ENCODE results near the gene MORF4L2. TPM values are rescaled to one million over a fixed set of nuclear protein-coding genes. Genes with fewer than 3 reads are reported as not detected.

The MORF4L2 gene
- total RNA-seq, 1 experiment from 2014 or later, result 834 TPM

DNA sequence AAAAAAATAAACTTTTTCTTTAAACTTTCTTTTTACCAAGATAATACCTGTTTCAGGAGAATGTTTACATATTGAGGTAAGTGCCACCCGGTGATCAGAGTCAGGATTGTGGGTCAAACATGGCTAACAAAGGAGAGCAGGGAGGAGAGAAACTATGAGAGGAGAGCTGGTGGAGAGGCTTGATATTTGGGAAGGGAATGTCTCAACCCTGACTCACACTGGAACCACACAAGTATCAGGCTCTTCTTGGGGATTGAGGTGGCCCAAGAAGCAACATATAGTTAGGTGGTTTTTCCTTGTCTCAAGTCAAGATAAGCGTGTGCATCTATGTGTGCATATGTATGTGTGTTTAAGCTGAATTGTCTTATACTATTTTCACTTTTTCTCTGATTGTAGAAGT lies 51.1 kb downstream of the MORF4L2 start:
- peak; percentile 7 for DNase-seq (ENCODE audit: low read depth)

DNA sequence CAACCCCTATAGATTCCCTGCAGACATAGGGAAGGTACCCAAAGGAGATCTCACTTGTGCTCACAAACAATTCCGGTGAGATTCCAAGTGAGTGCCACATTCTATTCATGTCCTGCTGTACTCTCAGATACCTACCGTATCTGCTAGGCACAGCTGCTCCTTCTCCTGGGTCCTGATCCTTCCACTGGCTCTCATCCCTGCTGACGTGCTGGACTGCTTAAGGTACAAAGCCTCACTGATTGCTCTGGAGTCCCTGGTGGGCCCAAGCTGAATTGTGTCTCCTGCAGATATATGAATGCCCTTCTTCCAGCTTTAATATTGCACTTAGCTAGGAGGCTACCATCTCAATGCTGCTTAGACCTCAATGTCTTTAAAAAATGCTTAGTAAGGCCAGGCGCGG lies 55.4 kb downstream of the MORF4L2 start:
- no peak for DNase-seq (ENCODE audit: low read depth)

DNA sequence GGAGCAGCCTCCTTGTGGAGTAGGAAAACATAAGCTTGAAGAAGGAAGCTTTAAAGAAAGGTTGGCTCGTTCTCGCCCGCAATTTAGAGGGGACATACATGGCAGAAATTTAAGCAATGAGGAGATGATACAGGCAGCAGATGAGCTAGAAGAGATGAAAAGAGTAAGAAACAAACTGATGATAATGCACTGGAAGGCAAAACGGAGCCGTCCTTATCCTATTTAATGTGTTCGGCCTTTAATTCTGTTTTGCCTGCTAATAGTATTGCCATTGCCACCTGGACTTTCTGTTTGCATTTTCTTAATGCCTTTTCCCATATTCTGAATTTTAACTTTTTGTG lies 56.4 kb downstream of the MORF4L2 start:
- DNase-seq (ENCODE audit: low read depth), result no peak

DNA sequence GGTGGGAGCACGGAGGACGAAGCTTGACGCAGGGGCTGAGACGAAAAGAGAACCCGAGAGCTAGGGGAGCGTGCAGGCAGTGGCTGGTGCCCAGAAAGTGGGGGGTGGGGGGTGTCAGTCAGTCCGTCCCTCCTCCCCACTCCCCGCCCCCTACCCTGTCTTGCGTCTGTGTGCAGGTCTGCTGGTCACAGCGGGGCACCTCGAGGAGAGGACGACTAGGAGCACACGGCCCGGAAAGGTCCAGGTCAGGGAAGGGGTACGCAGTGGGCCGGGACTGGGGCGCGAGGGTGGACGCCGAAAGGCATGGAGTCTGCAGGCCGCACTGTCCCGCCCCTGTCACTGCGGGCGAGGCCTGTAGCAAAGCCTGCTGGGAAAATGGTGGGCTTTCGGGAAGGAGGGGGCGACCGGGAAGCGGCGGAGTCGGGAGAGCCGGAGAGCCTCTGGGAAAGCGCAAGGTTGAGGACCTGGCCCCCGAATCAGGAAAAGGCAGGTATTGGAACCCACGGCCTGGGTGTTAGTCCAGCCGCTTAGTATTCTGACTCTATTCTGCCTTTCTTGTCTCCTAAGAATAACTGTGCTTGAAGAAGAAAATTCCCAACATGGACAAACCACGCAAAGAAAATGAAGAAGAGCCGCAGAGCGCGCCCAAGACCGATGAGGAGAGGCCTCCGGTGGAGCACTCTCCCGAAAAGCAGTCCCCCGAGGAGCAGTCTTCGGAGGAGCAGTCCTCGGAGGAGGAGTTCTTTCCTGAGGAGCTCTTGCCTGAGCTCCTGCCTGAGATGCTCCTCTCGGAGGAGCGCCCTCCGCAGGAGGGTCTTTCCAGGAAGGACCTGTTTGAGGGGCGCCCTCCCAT lies 57.0 kb downstream of the MORF4L2 start:
- DNase-seq (ENCODE audit: low read depth), result peak; percentile 63

DNA sequence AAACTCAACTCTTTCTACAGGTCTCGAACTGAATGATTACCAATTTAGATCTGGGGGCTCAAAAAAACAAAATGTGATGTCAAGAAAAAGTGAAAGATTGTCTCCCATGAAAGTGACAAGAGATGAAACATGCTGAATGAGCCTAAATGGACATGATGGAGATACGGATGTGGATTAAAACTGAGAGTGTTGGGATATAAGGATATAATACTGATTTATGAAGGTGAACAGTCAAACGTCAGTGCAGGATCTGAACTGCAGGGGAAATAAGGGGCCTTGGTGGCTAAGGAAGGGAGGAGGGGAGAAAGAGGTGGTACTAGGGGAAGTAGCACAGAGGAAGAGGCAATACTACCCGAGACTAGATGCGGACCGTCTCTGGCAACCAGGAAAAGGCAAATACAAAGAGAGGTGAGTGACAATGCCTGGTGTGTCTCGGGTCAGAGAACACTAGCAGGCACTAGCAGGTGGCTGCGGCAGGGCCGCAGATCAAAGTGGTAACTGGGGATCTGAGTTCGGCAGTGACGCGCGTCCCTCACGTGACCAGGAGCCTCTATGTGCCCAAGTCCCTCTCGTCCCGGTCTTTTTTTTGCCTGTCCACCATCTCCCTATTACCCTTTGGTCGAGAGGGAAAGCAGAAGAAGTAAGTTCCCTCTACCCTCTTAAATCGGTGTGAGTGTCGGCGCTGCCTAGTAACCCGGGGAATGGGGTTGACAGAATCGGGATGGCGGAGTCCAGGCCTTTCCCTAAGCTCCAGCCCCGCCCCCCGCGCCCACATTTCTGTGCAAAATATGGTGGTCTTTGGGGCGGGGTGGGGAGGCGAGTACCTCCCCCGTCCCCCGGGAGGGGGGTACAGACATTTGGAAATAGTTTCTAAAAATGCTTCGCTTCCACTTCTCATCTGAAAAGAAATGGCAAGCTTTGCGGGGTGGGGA lies 57.8 kb downstream of the MORF4L2 start, which contains the start of gene TCEAL1:
TSS of gene TCEAL1 (plus strand) at position 590 of the 932 bp plus-strand sequence. CDS start 942 bp downstream, outside the sequence.
- peak; percentile 43 for DNase-seq (ENCODE audit: low read depth)

DNA sequence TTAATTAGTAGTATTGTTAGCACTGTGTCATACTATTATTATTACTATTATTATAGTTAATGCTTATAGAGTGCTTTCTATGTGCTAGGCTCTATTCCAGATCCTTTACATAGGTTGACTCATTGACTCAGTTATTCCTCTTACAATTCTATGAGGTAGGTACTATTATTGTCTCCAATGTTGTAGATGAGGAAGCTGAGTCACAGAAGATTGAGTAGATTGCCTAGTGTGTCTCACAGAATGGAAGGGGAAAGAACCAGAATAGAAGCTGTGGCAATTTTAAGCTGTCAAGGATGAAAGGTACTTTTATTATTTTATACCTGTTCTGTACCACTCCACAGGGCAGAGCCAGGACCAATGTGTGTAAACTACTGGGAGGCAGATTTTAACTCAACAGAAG lies 59.6 kb downstream of the MORF4L2 start:
- no peak for DNase-seq (ENCODE audit: low read depth)

Other genes with a start within 250 kb of the MORF4L2 start
- gene RAB40A, start 167.2 kb downstream of the MORF4L2 start, total RNA-seq (2014; rRNA removed; shearing (Covaris generic)), result 0.11 TPM in 1 of 2 replicates, not detected in the other
- gene TCEAL4, start 101.2 kb downstream of the MORF4L2 start, total RNA-seq (2014; rRNA removed; shearing (Covaris generic)), result 33.3 and 35.2 TPM in 2 replicates
- gene TCEAL3, start 78.7 kb downstream of the MORF4L2 start, total RNA-seq (2014; rRNA removed; shearing (Covaris generic)), result 4.7 and 16.4 TPM in 2 replicates
- 14.7 and 19.0 TPM in 2 replicates for gene TCEAL1, start 57.7 kb downstream of the MORF4L2 start, total RNA-seq (2014; rRNA removed; shearing (Covaris generic))
- not detected in 2 replicates for gene TMEM31, start 24.2 kb upstream of the MORF4L2 start, total RNA-seq (2014; rRNA removed; shearing (Covaris generic))
- 2.7 TPM in 1 of 2 replicates, not detected in the other for gene PLP1, start 90.1 kb upstream of the MORF4L2 start, total RNA-seq (2014; rRNA removed; shearing (Covaris generic))
- gene RAB9B, start 145.6 kb upstream of the MORF4L2 start, total RNA-seq (2014; rRNA removed; shearing (Covaris generic)), result 0.92 and 0.97 TPM in 2 replicates

Measured in Daoy (cell line).